Stimulated activated CD8-positive, alpha-beta memory T cell treated with anti-CD3 and anti-CD28 coated beads, Interleukin-7, amount 100 ng/mL, for 24 hours (primary cell): ENCODE measurements around the gene MTM1.

Experiments used
- DNase-seq: peaks from one replicate; pipeline ENCODE4 v3.0.0-alpha.2; 2020; ENCODE audit warnings: low read depth

The MTM1 gene

GRCh38 chrX:150602743-150603142, 34.3 kb downstream of the MTM1 start:
- DNase-seq = no peak

- DNase-seq = no peak
These were observed 37.2 kb downstream of the MTM1 start for GRCh38 chrX:150605603-150606002.

GRCh38 chrX:150607201-150607600, 38.8 kb downstream of the MTM1 start:
- DNase-seq = no peak

- no peak for DNase-seq
These were observed 41.6 kb downstream of the MTM1 start for GRCh38 chrX:150610043-150610442.

GRCh38 chrX:150610446-150610845, 42.0 kb downstream of the MTM1 start:
- DNase-seq = no peak

GRCh38 chrX:150615356-150615755, 46.9 kb downstream of the MTM1 start:
- DNase-seq = no peak

GRCh38 chrX:150616179-150616862, 47.9 kb downstream of the MTM1 start:
- no peak for DNase-seq

- no peak for DNase-seq
These were observed 48.4 kb downstream of the MTM1 start for GRCh38 chrX:150616863-150617198.

GRCh38 chrX:150621652-150622051, 53.2 kb downstream of the MTM1 start:
- no peak for DNase-seq

- no peak for DNase-seq
These were observed 55.2 kb downstream of the MTM1 start for GRCh38 chrX:150623583-150623982.

- no peak for DNase-seq
These were observed 56.7 kb downstream of the MTM1 start for GRCh38 chrX:150625097-150625496.

- DNase-seq = no peak
These were observed 57.5 kb downstream of the MTM1 start for GRCh38 chrX:150625875-150626274.

GRCh38 chrX:150627957-150628356, 59.5 kb downstream of the MTM1 start:
- no peak for DNase-seq

- DNase-seq = no peak
These were observed 67.5 kb downstream of the MTM1 start for GRCh38 chrX:150635952-150636351.

GRCh38 chrX:150642423-150642822, 74.0 kb downstream of the MTM1 start:
- DNase-seq = no peak

- no peak for DNase-seq
These were observed 74.8 kb downstream of the MTM1 start for GRCh38 chrX:150643271-150643670.

GRCh38 chrX:150643958-150644357, 75.5 kb downstream of the MTM1 start:
- DNase-seq = no peak

GRCh38 chrX:150644422-150644821, 76.0 kb downstream of the MTM1 start:
- no peak for DNase-seq

GRCh38 chrX:150647331-150647730, 78.9 kb downstream of the MTM1 start:
- DNase-seq = no peak

GRCh38 chrX:150648296-150648940, 80.0 kb downstream of the MTM1 start:
- DNase-seq = no peak

- no peak for DNase-seq
These were observed 80.9 kb downstream of the MTM1 start for GRCh38 chrX:150649096-150649870.

- DNase-seq = no peak
These were observed 83.5 kb downstream of the MTM1 start for GRCh38 chrX:150651906-150652305.

- DNase-seq = no peak
These were observed 87.4 kb downstream of the MTM1 start for GRCh38 chrX:150655788-150656187.
